Caco-2 (cell line): Measurements from ENCODE around the gene IL1RAP. TPM values are rescaled to one million over a fixed set of nuclear protein-coding genes. Genes with fewer than 3 reads are reported as not detected.

ENCODE experiments used
- BruUV-seq: library from RNA; stranded (reverse); fragments of 400-500 nt; replicated peaks from 2 replicates; lab custom pipeline; 2021; lab: Mats Ljungman, UMichigan
- CTCF ChIA-PET: fragments of 300-600 bp; sonication (Branson Sonifier 250); formaldehyde crosslinking; loops from one replicate; lab custom pipeline; 2022; ENCODE audit warnings: antibody characterized with exemption; lab: Charles Lee
- POLR2A ChIA-PET: fragments of 300-600 bp; sonication (Branson Sonifier 250); formaldehyde crosslinking; loops from one replicate; lab custom pipeline; 2022; ENCODE audit warnings: antibody characterized with exemption; lab: Charles Lee
- DNase-seq, 2 experiments: peaks; one replicate each; pipeline versions ENCODE4 v3.0.0 to v3.0.0-alpha.2; 2020 to 2022
- H3K27me3 ChIP-seq: replicated peaks from 2 replicates; pipeline ENCODE4 v1.6.0; 2011; ENCODE audit warnings: low read length; ENCODE audit not compliant: control insufficient read depth, insufficient read depth
- H3K36me3 ChIP-seq: 2 replicates; pipeline ENCODE4 v1.5.1; 2011; ENCODE audit warnings: low read length; ENCODE audit not compliant: control insufficient read depth, insufficient read depth
- H3K4me1 ChIP-seq: fragments of 250-450 bp; sonication (Bioruptor Pico); 2 replicates; pipeline ENCODE4 v1.5.1; 2020; ENCODE audit warnings: mild to moderate bottlenecking
- H3K4me3 ChIP-seq: 2 replicates; pipeline ENCODE4 v1.5.1; 2011; ENCODE audit warnings: low read depth, mild to moderate bottlenecking, control low read depth, low read length
- H3K9me3 ChIP-seq: fragments of 250-450 bp; sonication (Bioruptor Pico); 2 replicates; pipeline ENCODE4 v1.5.1; 2020; ENCODE audit warnings: mild to moderate bottlenecking, moderate library complexity
- H3K27ac Mint-ChIP-seq: one replicate; pipeline ENCODE4 v1.8.0; 2022; ENCODE audit warnings: mixed read lengths; ENCODE audit not compliant: unreplicated experiment
- H3K27me3 Mint-ChIP-seq: one replicate; pipeline ENCODE4 v1.8.0; 2022; ENCODE audit warnings: mixed read lengths; ENCODE audit not compliant: insufficient read depth, unreplicated experiment
- H3K36me3 Mint-ChIP-seq: one replicate; pipeline ENCODE4 v1.8.0; 2022; ENCODE audit warnings: mild to moderate bottlenecking, mixed read lengths; ENCODE audit not compliant: insufficient read depth, unreplicated experiment
- H3K4me1 Mint-ChIP-seq: one replicate; pipeline ENCODE4 v1.8.0; 2022; ENCODE audit warnings: low read depth, mixed read lengths; ENCODE audit not compliant: unreplicated experiment
- H3K4me3 Mint-ChIP-seq: one replicate; pipeline ENCODE4 v1.8.0; 2022; ENCODE audit warnings: mild to moderate bottlenecking, moderate library complexity, mixed read lengths; ENCODE audit not compliant: unreplicated experiment
- H3K9me3 Mint-ChIP-seq: one replicate; pipeline ENCODE4 v1.8.0; 2022; ENCODE audit warnings: mixed read lengths; ENCODE audit not compliant: unreplicated experiment
- CTCF ChIP-seq, 2 experiments: fragments of 200-600 bp in 1 of 2; IDR thresholded peaks; 1 replicate in 1 of 2; 2 replicates in 1 of 2; pipeline versions ENCODE4 v1.5.1 to v1.8.0; 2011 to 2022; ENCODE audit warnings: antibody characterized with exemption in 1 of 2, control low read depth in 1 of 2, inconsistent platforms in 1 of 2, low read depth in 1 of 2, low read length in 1 of 2, mild to moderate bottlenecking in 1 of 2, moderate library complexity in 1 of 2; ENCODE audit not compliant: insufficient read depth in 1 of 2, severe bottlenecking in 1 of 2, unreplicated experiment in 1 of 2
- intact Hi-C: fragments of 100-400 bp; cut with micrococcal nuclease; formaldehyde crosslinking; loops from one replicate; pipeline ENCODE4 v1.10.0; 2022; ENCODE audit not compliant: unreplicated experiment
- total RNA-seq: library from RNA; stranded (reverse); gene quantifications from 2 replicates; pipeline ENCODE4 v1.2.3, GENCODE V29; 2022

IL1RAP gene
- total RNA-seq, 1 experiment from 2014 or later = 5.1 TPM

- H3K4me1 Mint-ChIP-seq = no peaks in the 10 kb centered on the region
- no peak overlapping the region for H3K4me3 Mint-ChIP-seq
- no peak overlapping the region for H3K27ac Mint-ChIP-seq
- no peaks in the 10 kb centered on the region for H3K9me3 Mint-ChIP-seq
- intact Hi-C loops = loop anchor here (2.0 to 10.0 kb wide), 2 partner anchors 182 to 472 kb away; partner anchors contain the start of gene IL1RAP
- Histone ChIP-seq H3K27me3 (no peaks in the 10 kb centered on the region), H3K36me3 (no peaks in the 10 kb centered on the region), H3K4me3 (no peak overlapping the region), H3K4me1 (peaks cover 5% of the 10 kb centered on the region; the same call in 1 of the 2 replicates), H3K9me3 (no peaks in the 10 kb centered on the region)
- ChIA-PET CTCF (interaction anchor here (1.0 to 1.2 kb wide), 2 partner anchors 10 to 182 kb away, joined by 5 to 7 read pairs; no protein-coding TSS in a partner anchor), POLR2A (no interaction called here)
- H3K27me3 Mint-ChIP-seq = peaks cover 2% of the 10 kb centered on the region
- H3K36me3 Mint-ChIP-seq = no peaks in the 10 kb centered on the region
- no TSS peak for BruUV-seq
- peak in 1 of 2 experiments; percentile 2 for DNase-seq
- TF ChIP-seq CTCF (IDR thresholded peaks at IDR 0.05; ENCODE audit: insufficient read depth in 1 of 2, low read depth in 1 of 2, low read length in 1 of 2, severe bottlenecking in 1 of 2, unreplicated experiment in 1 of 2) = peak; percentile 15 to 47
Observed at GRCh38 chr3:190696777-190697501, 183.1 kb downstream of the IL1RAP start.

GRCh38 chr3:190697502-190697830 lies 183.6 kb downstream of the IL1RAP start:
- no peak overlapping the region for H3K27ac Mint-ChIP-seq
- H3K4me3 Mint-ChIP-seq = no peak overlapping the region

GRCh38 chr3:190697901-190698300 lies 184.0 kb downstream of the IL1RAP start:
- Histone ChIP-seq H3K36me3 (no peaks in the 10 kb centered on the region), H3K4me3 (no peak overlapping the region), H3K27me3 (no peaks in the 10 kb centered on the region), H3K4me1 (peaks cover 5% of the 10 kb centered on the region; the same call in 1 of the 2 replicates), H3K9me3 (no peaks in the 10 kb centered on the region)
- intact Hi-C loops = loop anchor here (2.0 to 10.0 kb wide), 2 partner anchors 183 to 473 kb away; partner anchors contain the start of gene IL1RAP
- no peak for TF ChIP-seq CTCF (IDR thresholded peaks at IDR 0.05; ENCODE audit: insufficient read depth in 1 of 2, low read depth in 1 of 2, low read length in 1 of 2, severe bottlenecking in 1 of 2, unreplicated experiment in 1 of 2)
- no peak overlapping the region for H3K27ac Mint-ChIP-seq
- no peaks in the 10 kb centered on the region for H3K9me3 Mint-ChIP-seq
- no peak for DNase-seq
- ChIA-PET CTCF (no interaction called here), POLR2A (no interaction called here)
- no peaks in the 10 kb centered on the region for H3K4me1 Mint-ChIP-seq
- H3K36me3 Mint-ChIP-seq = no peaks in the 10 kb centered on the region
- H3K27me3 Mint-ChIP-seq = peaks cover 2% of the 10 kb centered on the region
- no TSS peak for BruUV-seq
- H3K4me3 Mint-ChIP-seq = no peak overlapping the region

More at GRCh38 chr3:190697502-190697830, 183.6 kb downstream of the IL1RAP start:
- intact Hi-C loops = loop anchor here (2.0 to 10.0 kb wide), 2 partner anchors 183 to 473 kb away; partner anchors contain the start of gene IL1RAP
- H3K4me1 Mint-ChIP-seq = no peaks in the 10 kb centered on the region
- Histone ChIP-seq H3K4me1 (peaks cover 5% of the 10 kb centered on the region; the same call in 1 of the 2 replicates), H3K4me3 (no peak overlapping the region), H3K9me3 (no peaks in the 10 kb centered on the region), H3K27me3 (no peaks in the 10 kb centered on the region), H3K36me3 (no peaks in the 10 kb centered on the region)
- BruUV-seq = no TSS peak
- no peak for DNase-seq
- POLR2A ChIA-PET = no interaction called here
- no peaks in the 10 kb centered on the region for H3K36me3 Mint-ChIP-seq
- H3K9me3 Mint-ChIP-seq = no peaks in the 10 kb centered on the region
- CTCF ChIA-PET = interaction anchor here (1.0 to 1.2 kb wide), 2 partner anchors 11 to 183 kb away, joined by 5 to 7 read pairs; no protein-coding TSS in a partner anchor
- peaks cover 2% of the 10 kb centered on the region for H3K27me3 Mint-ChIP-seq
- TF ChIP-seq CTCF (IDR thresholded peaks at IDR 0.05; ENCODE audit: insufficient read depth in 1 of 2, low read depth in 1 of 2, low read length in 1 of 2, severe bottlenecking in 1 of 2, unreplicated experiment in 1 of 2) = peak in 1 of 2 experiments; percentile 0
